Ishikawa (cell line): ENCODE data around the gene HOXA13.

Experiments used
- CEBPB ChIP-seq: IDR thresholded peaks from 2 replicates; pipeline ENCODE4 v1.6.1; 2012
- CREB1 ChIP-seq: IDR thresholded peaks from 2 replicates; pipeline ENCODE4 v1.6.1; 2012; ENCODE audit warnings: low read depth
- EGR1 ChIP-seq: IDR thresholded peaks from 2 replicates; pipeline ENCODE4 v1.6.1; 2012
- EP300 ChIP-seq: IDR thresholded peaks from 2 replicates; pipeline ENCODE4 v1.6.1; 2012; ENCODE audit warnings: borderline replicate concordance
- FOXM1 ChIP-seq: IDR thresholded peaks from 2 replicates; pipeline ENCODE4 v1.6.1; 2012; ENCODE audit warnings: low read depth, borderline replicate concordance
- NFIC ChIP-seq: IDR thresholded peaks from 2 replicates; pipeline ENCODE4 v1.6.1; 2012
- RAD21 ChIP-seq: IDR thresholded peaks from 2 replicates; pipeline ENCODE4 v1.6.1; 2012; ENCODE audit warnings: low read depth
- TAF1 ChIP-seq: IDR thresholded peaks from 2 replicates; pipeline ENCODE4 v1.6.1; 2012; ENCODE audit warnings: low read depth, mild to moderate bottlenecking
- TCF12 ChIP-seq: IDR thresholded peaks from 2 replicates; pipeline ENCODE4 v1.6.1; 2012; ENCODE audit warnings: low read depth
- TEAD4 ChIP-seq: IDR thresholded peaks from 2 replicates; pipeline ENCODE4 v1.6.1; 2012
- YY1 ChIP-seq: IDR thresholded peaks from 2 replicates; pipeline ENCODE4 v1.6.1; 2012; ENCODE audit warnings: low read depth
- ZBTB7A ChIP-seq: IDR thresholded peaks from 2 replicates; pipeline ENCODE4 v1.6.1; 2012; ENCODE audit warnings: low read depth
- TF ChIP-seq, protein P1 (sequence below): IDR thresholded peaks from 2 replicates; pipeline ENCODE4 v1.6.1; 2012
- TF ChIP-seq, protein P2 (sequence below): IDR thresholded peaks from 2 replicates; pipeline ENCODE4 v1.6.1; 2012
- TF ChIP-seq, protein P3 (sequence below): IDR thresholded peaks from 2 replicates; pipeline ENCODE4 v1.6.1; 2012; ENCODE audit warnings: low read depth, mild to moderate bottlenecking

HOXA13 gene

DNA sequence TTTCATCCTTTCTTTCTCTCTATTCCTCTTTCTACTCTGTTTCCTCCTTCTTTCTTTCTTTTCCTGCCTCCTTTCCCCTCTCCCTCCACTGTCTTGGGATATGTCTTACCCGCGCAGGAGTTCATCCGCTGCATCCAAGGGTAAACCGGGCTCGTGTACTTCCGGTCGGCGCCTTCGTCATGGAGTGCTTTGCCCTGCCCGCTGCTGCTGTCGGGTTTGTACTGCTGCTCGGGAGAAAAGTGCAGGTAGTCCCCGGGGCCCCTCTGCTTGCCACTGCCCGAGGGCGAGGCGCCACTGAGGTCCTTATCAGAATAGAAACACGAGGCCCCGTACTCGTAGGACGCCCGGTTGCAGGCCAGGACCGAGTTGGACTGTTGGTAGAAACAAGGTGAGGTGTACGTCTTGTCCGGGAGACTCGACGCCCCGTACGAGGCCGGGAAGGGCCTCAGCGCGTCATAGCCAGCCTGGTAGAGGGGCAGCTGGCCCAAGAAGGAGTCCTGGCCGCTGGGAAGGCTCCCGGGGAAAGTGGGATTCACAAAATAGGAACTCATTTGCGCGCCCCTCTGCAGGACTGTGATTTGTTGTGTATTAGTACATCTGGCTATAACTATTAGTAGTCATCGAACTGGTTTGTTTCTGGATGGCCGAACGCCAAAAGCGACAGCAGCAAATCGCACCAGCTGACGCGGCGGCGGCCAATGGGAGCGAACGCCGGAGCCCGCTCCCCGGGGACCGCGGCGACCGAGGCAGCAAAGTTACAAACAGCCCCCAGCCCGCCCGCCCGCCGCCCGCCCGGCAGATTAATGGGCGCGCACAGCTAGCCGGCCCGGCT lies 52.5 kb downstream of the HOXA13 start, which contains the start of gene HOXA6:
Gene HOXA6 (minus strand): TSS at position 576 of the 832 bp plus-strand sequence. CDS start 25 bp downstream, at position 551.
- no peak for TF ChIP-seq RAD21
- TF ChIP-seq, protein P1, sequence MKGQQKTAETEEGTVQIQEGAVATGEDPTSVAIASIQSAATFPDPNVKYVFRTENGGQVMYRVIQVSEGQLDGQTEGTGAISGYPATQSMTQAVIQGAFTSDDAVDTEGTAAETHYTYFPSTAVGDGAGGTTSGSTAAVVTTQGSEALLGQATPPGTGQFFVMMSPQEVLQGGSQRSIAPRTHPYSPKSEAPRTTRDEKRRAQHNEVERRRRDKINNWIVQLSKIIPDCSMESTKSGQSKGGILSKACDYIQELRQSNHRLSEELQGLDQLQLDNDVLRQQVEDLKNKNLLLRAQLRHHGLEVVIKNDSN = peak; percentile 85

DNA sequence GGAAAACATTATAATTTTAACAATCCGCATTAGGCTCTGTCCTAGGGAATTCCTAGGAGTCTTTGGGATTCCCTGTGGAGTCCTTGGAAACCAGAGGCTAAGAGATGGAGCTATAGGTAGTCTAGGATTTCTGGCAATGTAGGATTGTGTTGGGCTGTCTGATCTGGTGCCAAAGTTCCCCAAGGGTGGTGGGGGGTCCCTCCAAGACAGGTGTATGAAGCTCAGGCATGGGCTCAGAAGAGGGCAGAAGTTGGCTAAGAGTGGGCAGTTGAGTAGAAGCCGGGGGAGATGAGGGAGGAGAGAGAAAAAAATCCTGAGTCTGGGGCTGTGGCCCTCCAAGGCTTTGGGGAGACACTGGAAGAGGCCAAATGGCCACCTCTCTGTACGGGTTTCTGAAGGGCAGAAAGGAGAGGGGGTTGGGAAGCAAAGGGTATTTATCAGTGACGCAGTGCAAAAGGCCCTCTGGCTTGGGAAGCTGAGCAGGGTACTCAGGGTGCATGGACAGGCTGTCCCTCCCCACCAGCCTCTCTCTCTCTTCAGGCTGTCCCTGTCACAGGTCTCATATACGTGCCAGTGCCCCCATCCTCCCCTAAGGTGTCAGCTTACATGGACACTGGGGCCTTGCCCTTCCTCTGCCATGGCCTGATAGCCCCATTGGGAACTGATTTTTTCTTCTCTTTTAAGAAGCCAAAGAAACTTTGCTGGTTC lies 53.2 kb downstream of the HOXA13 start:
- TF ChIP-seq FOXM1 = no peak
- no peak for TF ChIP-seq ZBTB7A
- no peak for TF ChIP-seq RAD21
- TF ChIP-seq, protein P2, sequence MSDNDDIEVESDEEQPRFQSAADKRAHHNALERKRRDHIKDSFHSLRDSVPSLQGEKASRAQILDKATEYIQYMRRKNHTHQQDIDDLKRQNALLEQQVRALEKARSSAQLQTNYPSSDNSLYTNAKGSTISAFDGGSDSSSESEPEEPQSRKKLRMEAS = no peak
- TF ChIP-seq TCF12 = no peak
- no peak for TF ChIP-seq TAF1
- no peak for TF ChIP-seq CREB1
- no peak for TF ChIP-seq NFIC
- TF ChIP-seq YY1 = no peak
- TF ChIP-seq, protein P1 = no peak
- TF ChIP-seq EGR1 = no peak
- no peak for TF ChIP-seq TEAD4
- TF ChIP-seq EP300 = no peak
- TF ChIP-seq CEBPB = no peak
- TF ChIP-seq, protein P3, sequence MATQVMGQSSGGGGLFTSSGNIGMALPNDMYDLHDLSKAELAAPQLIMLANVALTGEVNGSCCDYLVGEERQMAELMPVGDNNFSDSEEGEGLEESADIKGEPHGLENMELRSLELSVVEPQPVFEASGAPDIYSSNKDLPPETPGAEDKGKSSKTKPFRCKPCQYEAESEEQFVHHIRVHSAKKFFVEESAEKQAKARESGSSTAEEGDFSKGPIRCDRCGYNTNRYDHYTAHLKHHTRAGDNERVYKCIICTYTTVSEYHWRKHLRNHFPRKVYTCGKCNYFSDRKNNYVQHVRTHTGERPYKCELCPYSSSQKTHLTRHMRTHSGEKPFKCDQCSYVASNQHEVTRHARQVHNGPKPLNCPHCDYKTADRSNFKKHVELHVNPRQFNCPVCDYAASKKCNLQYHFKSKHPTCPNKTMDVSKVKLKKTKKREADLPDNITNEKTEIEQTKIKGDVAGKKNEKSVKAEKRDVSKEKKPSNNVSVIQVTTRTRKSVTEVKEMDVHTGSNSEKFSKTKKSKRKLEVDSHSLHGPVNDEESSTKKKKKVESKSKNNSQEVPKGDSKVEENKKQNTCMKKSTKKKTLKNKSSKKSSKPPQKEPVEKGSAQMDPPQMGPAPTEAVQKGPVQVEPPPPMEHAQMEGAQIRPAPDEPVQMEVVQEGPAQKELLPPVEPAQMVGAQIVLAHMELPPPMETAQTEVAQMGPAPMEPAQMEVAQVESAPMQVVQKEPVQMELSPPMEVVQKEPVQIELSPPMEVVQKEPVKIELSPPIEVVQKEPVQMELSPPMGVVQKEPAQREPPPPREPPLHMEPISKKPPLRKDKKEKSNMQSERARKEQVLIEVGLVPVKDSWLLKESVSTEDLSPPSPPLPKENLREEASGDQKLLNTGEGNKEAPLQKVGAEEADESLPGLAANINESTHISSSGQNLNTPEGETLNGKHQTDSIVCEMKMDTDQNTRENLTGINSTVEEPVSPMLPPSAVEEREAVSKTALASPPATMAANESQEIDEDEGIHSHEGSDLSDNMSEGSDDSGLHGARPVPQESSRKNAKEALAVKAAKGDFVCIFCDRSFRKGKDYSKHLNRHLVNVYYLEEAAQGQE = no peak

DNA sequence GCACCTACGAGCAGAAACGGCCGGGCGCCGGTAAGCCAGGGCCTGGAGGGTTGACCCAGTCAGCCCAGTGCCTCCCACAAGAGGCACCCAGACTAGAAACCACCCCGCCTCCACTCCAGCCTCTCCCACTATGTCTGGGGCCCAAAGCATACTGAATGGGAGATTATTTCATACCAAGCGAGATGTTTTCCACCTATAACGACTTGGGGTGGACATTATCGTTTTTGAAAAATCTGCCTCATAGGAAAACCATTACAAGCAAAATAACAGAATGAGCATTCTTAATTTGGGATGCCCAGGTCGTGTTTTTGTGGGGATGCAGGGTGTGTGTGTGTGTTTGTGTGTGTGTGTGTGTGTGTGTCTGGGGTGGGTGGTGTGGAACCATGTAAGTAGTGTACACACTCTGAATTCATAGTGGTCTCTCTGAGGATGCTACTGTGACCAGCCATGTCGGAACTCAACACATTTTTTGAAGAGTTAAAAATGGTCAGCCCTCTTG lies 53.9 kb downstream of the HOXA13 start:
- TF ChIP-seq, protein P2 = no peak
- TF ChIP-seq NFIC (no peak), ZBTB7A (no peak), TCF12 (no peak)

DNA sequence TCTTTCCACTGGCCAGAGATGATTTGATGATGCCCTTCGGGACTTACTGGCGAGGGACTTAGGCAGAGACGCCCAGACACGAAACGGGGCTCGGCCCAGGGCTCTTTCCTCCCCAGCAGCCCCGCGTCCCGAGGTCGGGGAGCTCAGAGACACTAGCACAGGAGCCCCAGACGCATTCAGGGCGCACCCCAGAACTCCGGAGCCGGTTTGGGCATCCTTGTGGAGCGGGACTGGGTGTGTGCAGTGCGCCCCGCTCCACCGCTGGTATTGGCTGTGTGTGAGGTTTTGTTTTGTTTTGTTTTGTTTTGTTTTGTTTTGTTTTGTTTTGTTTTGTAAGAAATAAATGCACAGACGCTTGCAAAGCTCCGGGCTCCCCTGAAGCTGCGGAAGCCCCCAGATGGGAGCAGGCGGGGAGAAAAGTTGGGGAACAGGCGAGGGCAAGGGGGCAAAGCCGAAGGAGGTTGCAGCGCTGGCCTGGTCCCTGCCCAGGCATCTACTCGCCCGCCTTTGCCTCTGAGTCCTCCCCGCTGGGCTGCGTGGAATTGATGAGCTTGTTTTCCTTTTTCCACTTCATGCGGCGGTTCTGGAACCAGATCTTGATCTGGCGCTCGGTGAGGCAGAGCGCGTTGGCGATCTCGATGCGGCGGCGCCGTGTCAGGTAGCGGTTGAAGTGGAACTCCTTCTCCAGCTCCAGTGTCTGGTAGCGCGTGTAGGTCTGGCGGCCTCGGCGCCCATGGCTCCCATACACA lies 54.6 kb downstream of the HOXA13 start:
- TF ChIP-seq EGR1 = no peak
- TF ChIP-seq RAD21 = no peak
- TF ChIP-seq TEAD4 = no peak
- TF ChIP-seq YY1 = no peak
- no peak for TF ChIP-seq TAF1

DNA sequence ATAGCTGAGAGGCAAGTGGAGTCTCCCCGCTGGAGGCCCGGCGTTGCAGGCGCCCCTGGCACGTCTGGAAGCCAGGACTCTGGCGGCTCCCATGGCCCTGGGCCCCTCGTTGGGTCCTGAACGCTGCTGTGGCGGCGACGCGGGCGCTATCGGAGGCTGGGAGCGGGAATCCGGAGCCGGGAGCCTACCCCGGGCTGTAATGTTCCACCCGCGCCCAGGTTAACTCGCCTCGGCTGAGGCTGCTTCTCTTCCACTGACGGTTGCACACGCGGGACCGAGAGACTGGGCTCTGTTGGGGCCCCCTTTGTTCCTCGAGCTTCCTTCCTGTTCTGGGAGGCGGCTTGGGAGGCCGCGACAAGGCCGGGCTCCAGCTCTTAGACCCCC lies 55.1 kb downstream of the HOXA13 start:
- no peak for TF ChIP-seq CREB1
- no peak for TF ChIP-seq YY1
- no peak for TF ChIP-seq NFIC
- TF ChIP-seq EGR1 = no peak
- TF ChIP-seq, protein P1 = no peak
- no peak for TF ChIP-seq TAF1
- TF ChIP-seq TCF12 = no peak
- TF ChIP-seq CEBPB = no peak
